ENCODE data around the gene PSAPL1.

DNA sequence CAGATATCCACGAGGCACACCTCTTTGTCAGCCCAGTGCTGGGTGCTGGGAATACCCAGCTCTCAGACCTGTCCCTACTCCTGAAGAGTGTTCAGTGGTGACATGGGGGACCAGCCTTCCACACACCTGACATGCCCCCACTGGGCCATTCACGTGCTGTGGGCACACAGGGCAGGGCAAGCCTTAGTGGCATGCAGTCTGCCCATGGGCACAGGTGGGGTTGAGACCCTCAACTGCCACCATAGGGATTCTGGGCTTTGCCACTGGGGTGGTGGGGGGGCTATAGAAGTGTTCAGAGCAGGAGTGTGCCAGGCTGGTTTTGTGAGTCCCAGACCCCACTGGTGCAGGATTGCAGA, 16.7 kb upstream of the PSAPL1 start:
- TF ChIP-seq POLR2A (IDR thresholded peaks at IDR 0.05) = no peak
- TF ChIP-seq CTCF (IDR thresholded peaks at IDR 0.05) = no peak
